ENCODE results near the gene SHB. TPM values are rescaled to one million over a fixed set of nuclear protein-coding genes. Genes with fewer than 3 reads are reported as not detected.

SHB gene
- total and polyA plus RNA-seq, 2 of the 13 experiments (the other 11 are each of a cell fraction or from before 2014, with no cell fraction given), result 19.4 to 20.7 TPM

DNA sequence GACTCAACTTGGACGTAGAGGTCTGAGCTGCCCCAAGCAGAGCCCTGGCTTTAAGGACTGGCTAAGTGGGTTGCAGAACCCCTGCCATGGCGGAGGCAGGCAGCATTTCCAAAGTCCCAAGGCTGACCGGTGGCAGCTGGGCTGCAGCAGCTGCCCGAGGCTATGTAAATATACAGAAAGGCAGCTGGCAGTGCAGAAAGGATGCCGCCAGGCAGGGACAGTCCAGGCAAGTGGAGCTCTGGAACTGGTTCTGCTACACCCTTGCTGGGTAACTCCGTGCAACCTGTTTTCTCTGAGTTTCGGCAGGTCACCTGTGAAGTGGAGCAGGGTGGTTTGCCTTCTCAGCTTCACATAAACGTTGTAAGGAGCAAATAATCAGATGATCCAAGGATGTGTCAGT lies 46.0 kb downstream of the SHB start (continued):
- TF ChIP-seq, protein P1, sequence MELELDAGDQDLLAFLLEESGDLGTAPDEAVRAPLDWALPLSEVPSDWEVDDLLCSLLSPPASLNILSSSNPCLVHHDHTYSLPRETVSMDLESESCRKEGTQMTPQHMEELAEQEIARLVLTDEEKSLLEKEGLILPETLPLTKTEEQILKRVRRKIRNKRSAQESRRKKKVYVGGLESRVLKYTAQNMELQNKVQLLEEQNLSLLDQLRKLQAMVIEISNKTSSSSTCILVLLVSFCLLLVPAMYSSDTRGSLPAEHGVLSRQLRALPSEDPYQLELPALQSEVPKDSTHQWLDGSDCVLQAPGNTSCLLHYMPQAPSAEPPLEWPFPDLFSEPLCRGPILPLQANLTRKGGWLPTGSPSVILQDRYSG (CRISPR knock-in tag; IDR thresholded peaks at IDR 0.05), result no peak
- TF ChIP-seq CBX2 (IDR thresholded peaks at IDR 0.05; ENCODE audit: low read depth, low read length) (no peak), CBX2 (CRISPR knock-in tag; IDR thresholded peaks at IDR 0.05; ENCODE audit: low read depth) (no peak), ZNF598 (CRISPR knock-in tag; IDR thresholded peaks at IDR 0.05; ENCODE audit: borderline replicate concordance) (no peak), ZFP41 (CRISPR knock-in tag; IDR thresholded peaks at IDR 0.05; ENCODE audit: borderline replicate concordance) (no peak), JARID2 (CRISPR knock-in tag; IDR thresholded peaks at IDR 0.05; ENCODE audit: insufficient replicate concordance) (no peak), GZF1 (CRISPR knock-in tag; IDR thresholded peaks at IDR 0.05) (no peak), HNRNPL (IDR thresholded peaks at IDR 0.05; ENCODE audit: low read depth, low read length) (peak; percentile 77), AGO2 (optimal IDR thresholded peaks at IDR 0.05; ENCODE audit: low read depth, low read length) (peak; percentile 29), FOXO1 (CRISPR knock-in tag; IDR thresholded peaks at IDR 0.05) (no peak), RXRB (CRISPR knock-in tag; IDR thresholded peaks at IDR 0.05; ENCODE audit: borderline replicate concordance) (no peak), RCOR2 (CRISPR knock-in tag; IDR thresholded peaks at IDR 0.05) (no peak), POLR2A (IDR thresholded peaks at IDR 0.05; ENCODE audit: insufficient read depth in 1 of 2, low read depth in 2 of 2, low read length in 2 of 2) (0 out of 4 replicates have a peak, but pooled peaks of 1 of the 2 experiments have one; percentile 8), NRL (CRISPR knock-in tag; IDR thresholded peaks at IDR 0.05; ENCODE audit: borderline replicate concordance) (no peak), KDM5B (CRISPR knock-in tag; IDR thresholded peaks at IDR 0.05; ENCODE audit: borderline replicate concordance) (no peak), CENPX (CRISPR knock-in tag; IDR thresholded peaks at IDR 0.05) (no peak), PRMT3 (CRISPR knock-in tag; IDR thresholded peaks at IDR 0.05; ENCODE audit: borderline replicate concordance, low read depth) (no peak), ETV6 (CRISPR knock-in tag; conservative IDR thresholded peaks at IDR 0.05) (no peak), GABPA (IDR thresholded peaks at IDR 0.05; ENCODE audit: low read depth, low read length) (no peak), GABPA (CRISPR knock-in tag; IDR thresholded peaks at IDR 0.05; ENCODE audit: low read depth) (no peak), ZNF20 (CRISPR knock-in tag; IDR thresholded peaks at IDR 0.05) (no peak), ZNF354B (CRISPR knock-in tag; IDR thresholded peaks at IDR 0.05) (no peak), SAFB2 (CRISPR knock-in tag; IDR thresholded peaks at IDR 0.05; ENCODE audit: borderline replicate concordance, low read depth) (no peak), RXRA (CRISPR knock-in tag; IDR thresholded peaks at IDR 0.05) (no peak), ZNF44 (CRISPR knock-in tag; IDR thresholded peaks at IDR 0.05) (no peak), SIX1 (CRISPR knock-in tag; IDR thresholded peaks at IDR 0.05; ENCODE audit: borderline replicate concordance) (no peak)
- TF ChIP-seq, protein P2, sequence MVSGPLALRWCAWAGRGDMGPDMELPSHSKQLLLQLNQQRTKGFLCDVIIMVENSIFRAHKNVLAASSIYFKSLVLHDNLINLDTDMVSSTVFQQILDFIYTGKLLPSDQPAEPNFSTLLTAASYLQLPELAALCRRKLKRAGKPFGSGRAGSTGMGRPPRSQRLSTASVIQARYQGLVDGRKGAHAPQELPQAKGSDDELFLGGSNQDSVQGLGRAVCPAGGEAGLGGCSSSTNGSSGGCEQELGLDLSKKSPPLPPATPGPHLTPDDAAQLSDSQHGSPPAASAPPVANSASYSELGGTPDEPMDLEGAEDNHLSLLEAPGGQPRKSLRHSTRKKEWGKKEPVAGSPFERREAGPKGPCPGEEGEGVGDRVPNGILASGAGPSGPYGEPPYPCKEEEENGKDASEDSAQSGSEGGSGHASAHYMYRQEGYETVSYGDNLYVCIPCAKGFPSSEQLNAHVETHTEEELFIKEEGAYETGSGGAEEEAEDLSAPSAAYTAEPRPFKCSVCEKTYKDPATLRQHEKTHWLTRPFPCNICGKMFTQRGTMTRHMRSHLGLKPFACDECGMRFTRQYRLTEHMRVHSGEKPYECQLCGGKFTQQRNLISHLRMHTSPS (CRISPR knock-in tag; IDR thresholded peaks at IDR 0.05; ENCODE audit: low read depth), result peak; percentile 81
- TF ChIP-seq, protein P3, sequence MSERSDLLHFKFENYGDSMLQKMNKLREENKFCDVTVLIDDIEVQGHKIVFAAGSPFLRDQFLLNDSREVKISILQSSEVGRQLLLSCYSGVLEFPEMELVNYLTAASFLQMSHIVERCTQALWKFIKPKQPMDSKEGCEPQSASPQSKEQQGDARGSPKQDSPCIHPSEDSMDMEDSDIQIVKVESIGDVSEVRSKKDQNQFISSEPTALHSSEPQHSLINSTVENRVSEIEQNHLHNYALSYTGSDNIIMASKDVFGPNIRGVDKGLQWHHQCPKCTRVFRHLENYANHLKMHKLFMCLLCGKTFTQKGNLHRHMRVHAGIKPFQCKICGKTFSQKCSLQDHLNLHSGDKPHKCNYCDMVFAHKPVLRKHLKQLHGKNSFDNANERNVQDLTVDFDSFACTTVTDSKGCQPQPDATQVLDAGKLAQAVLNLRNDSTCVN (CRISPR knock-in tag; IDR thresholded peaks at IDR 0.05; ENCODE audit: borderline replicate concordance), result no peak
- TF ChIP-seq, protein P4, sequence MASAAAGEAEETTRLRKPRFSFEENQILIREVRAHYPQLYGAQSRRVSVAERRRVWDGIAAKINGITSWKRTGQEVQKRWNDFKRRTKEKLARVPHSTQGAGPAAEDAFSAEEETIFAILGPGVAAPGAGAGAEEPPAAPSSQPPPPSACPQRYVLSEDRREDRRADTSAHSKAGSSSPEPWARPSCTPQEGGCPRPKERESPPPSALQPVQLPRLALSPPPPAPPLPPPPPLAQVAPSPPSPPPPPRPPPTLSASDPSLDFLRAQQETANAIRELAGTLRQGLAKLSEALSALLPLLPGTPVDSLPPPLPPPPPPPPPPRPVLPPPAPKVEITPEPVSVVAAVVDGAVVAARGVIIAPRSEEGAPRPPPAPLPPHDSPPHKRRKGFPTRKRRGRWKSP (CRISPR knock-in tag; IDR thresholded peaks at IDR 0.05), result 0 out of 2 replicates have a peak, but pooled peaks have one; percentile 9

All from HepG2 (cell line).